Pulmonary artery endothelial cell (primary cell): ENCODE measurements around the gene TTYH1. TPM values are rescaled to one million over a fixed set of nuclear protein-coding genes. Genes with fewer than 3 reads are reported as not detected.
A peak's percentile ranks its signal among the peaks of the same experiment; 100 is the strongest.
"Not testable (repeated sequence)": the region's sequence is repeated elsewhere in the genome, so short reads cannot be mapped to it uniquely, and the experiment has no call there.

Experiments
- DNase-seq: peaks from one replicate; pipeline ENCODE4 v3.0.0-alpha.2; 2011; ENCODE audit warnings: low read depth, low spot score
- total RNA-seq: library from RNA; depleted of rRNA; stranded (reverse); fragments of >200 nt; gene quantifications from 2 replicates; pipeline ENCODE4 v1.2.3, GENCODE V29; 2014

TTYH1 gene
- total RNA-seq, 1 donor from 2014 or later = not detected

GRCh38 chr19:54439174-54439851, 24.0 kb downstream of the TTYH1 start:
- DNase-seq = no peak

GRCh38 chr19:54440641-54441040, 25.4 kb downstream of the TTYH1 start:
- no peak for DNase-seq

GRCh38 chr19:54444737-54445136, 29.5 kb downstream of the TTYH1 start:
- no peak for DNase-seq

- DNase-seq = not testable (repeated sequence)
Measured at GRCh38 chr19:54446349-54446748, 31.1 kb downstream of the TTYH1 start.

GRCh38 chr19:54448040-54448773, 32.9 kb downstream of the TTYH1 start:
- no peak for DNase-seq

- DNase-seq = peak; percentile 92
Measured at GRCh38 chr19:54448774-54449700, 33.8 kb downstream of the TTYH1 start, which contains the start of gene LENG8. TSS of gene LENG8 (plus strand) at chr19:54449199. CDS start at chr19:54451345, 2,146 bp downstream.

GRCh38 chr19:54449701-54450069, 34.4 kb downstream of the TTYH1 start:
- no peak for DNase-seq

GRCh38 chr19:54451331-54451871, 36.1 kb downstream of the TTYH1 start:
- no peak for DNase-seq

GRCh38 chr19:54451997-54452396, 36.7 kb downstream of the TTYH1 start:
- no peak for DNase-seq

GRCh38 chr19:54452626-54453025, 37.4 kb downstream of the TTYH1 start:
- DNase-seq = no peak

GRCh38 chr19:54453921-54454780, 38.9 kb downstream of the TTYH1 start:
- DNase-seq = no peak

- no peak for DNase-seq
Measured at GRCh38 chr19:54454781-54455675, 39.8 kb downstream of the TTYH1 start.

GRCh38 chr19:54455786-54456422, 40.6 kb downstream of the TTYH1 start:
- no peak for DNase-seq

- DNase-seq = no peak
Measured at GRCh38 chr19:54456423-54457373, 41.4 kb downstream of the TTYH1 start.

GRCh38 chr19:54457773-54458647, 42.7 kb downstream of the TTYH1 start:
- DNase-seq = no peak

GRCh38 chr19:54458648-54459281, 43.5 kb downstream of the TTYH1 start:
- DNase-seq = no peak
